ENCODE data around the gene TTYH2.

TTYH2 gene

DNA sequence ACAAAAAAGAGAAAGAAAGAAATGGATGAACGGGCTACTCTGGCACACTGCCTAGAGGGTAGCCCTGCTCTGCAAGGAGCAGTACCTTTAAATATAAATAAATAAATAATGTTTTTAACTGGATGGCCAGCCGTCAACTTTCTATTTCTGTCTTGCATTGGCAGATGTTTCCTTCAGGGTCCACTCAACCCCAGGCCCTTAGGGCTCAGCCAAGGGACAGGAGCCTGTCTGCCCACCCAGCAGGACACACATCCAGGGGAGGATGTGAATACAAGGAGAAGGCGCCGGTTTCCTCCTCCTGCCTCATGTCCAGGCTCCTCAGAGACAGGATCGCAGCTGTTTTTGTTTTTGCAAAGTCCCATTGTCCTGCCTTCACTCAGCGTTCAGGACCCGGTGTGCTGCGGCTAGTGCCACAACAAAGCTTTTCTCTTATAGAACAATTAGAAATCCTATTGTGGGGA, 22.6 kb downstream of the TTYH2 start:
- 94% methylated on average over 4 of the region's 8 CpGs for WGBS
- Histone ChIP-seq H4K91ac (ENCODE audit: low read length) (no peak overlapping the region), H3K4me1 (ENCODE audit: control insufficient read depth, insufficient read depth, low read depth, low read length) (peaks cover 1% of the 10 kb centered on the region), H2AK5ac (ENCODE audit: low read length, severe bottlenecking) (no peak overlapping the region), H3K4ac (ENCODE audit: low read depth in 1 of 2, low read length in 2 of 2) (no peak overlapping the region), H2BK120ac (ENCODE audit: low read depth, low read length) (no peak overlapping the region), H3K23ac (ENCODE audit: low read length in 2 of 2) (no peak overlapping the region), H2BK12ac (ENCODE audit: low read length in 2 of 2) (no peak overlapping the region), H3K18ac (ENCODE audit: low read depth in 1 of 2, low read length in 2 of 2) (no peak overlapping the region), H3K9ac (ENCODE audit: low read length) (no peak overlapping the region), H3K79me1 (replicated peaks; ENCODE audit: low read length, poor library complexity, severe bottlenecking) (no peaks in the 10 kb centered on the region), H3K4me3 (ENCODE audit: insufficient read depth in 1 of 2, low read depth in 1 of 2, low read length in 2 of 2) (no peak overlapping the region), H3K9me3 (ENCODE audit: control insufficient read depth, low read length) (no peaks in the 10 kb centered on the region), H2AFZ (ENCODE audit: low read depth, low read length) (no peak overlapping the region), H3K27ac (ENCODE audit: low read length, poor library complexity, severe bottlenecking) (no peak overlapping the region), H3K36me3 (ENCODE audit: control insufficient read depth in 1 of 2, insufficient read depth in 2 of 2, low read depth in 1 of 2, low read length in 2 of 2) (no peaks in the 10 kb centered on the region), H3K27me3 (ENCODE audit: control insufficient read depth in 1 of 2, insufficient read depth in 1 of 2, low read length in 2 of 2) (peaks cover 13 to 14% of the 10 kb centered on the region in 2 experiments), H4K8ac (ENCODE audit: low read length) (no peak overlapping the region), H3K4me2 (ENCODE audit: low read length, poor library complexity, severe bottlenecking) (no peak overlapping the region), H2BK15ac (ENCODE audit: low read depth, poor library complexity, severe bottlenecking) (no peak overlapping the region), H2BK5ac (ENCODE audit: low read depth, low read length, poor library complexity, severe bottlenecking) (no peak overlapping the region), H3K14ac (ENCODE audit: low read length in 2 of 2) (peak overlapping the region in 1 of 2 experiments; percentile 14)
- no peak for DNase-seq

DNA sequence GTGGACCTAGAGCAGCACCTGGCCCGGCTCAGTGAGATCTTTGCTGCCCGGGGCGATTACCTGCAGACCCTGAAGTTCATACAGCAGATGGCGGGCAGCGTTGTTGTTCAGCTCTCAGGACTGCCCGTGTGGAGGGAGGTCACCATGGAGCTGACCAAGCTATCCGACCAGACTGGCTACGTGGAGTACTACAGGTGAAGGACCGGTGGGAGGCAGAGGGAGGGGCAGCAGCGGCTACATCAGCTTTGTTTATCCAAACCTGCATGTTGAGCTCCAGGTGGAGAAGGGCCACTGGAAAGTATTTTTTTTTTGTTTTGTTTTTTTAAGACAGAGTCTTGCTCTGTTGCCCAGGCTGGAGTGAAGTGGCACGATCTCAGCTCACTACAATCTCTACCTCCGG, 23.9 kb downstream of the TTYH2 start:
- H3K4me2 ChIP-seq (ENCODE audit: low read length, poor library complexity, severe bottlenecking), result no peak overlapping the region
- H3K4ac ChIP-seq (ENCODE audit: low read depth in 1 of 2, low read length in 2 of 2), result no peak overlapping the region
- 88% methylated on average over 11 of the region's 12 CpGs for WGBS
- H2AFZ ChIP-seq (ENCODE audit: low read depth, low read length), result no peak overlapping the region
- H3K23ac ChIP-seq (ENCODE audit: low read length in 2 of 2), result no peak overlapping the region
- no peak overlapping the region for H3K9ac ChIP-seq (ENCODE audit: low read length)
- H3K18ac ChIP-seq (ENCODE audit: low read depth in 1 of 2, low read length in 2 of 2), result no peak overlapping the region
- H3K27me3 ChIP-seq (ENCODE audit: control insufficient read depth in 1 of 2, insufficient read depth in 1 of 2, low read length in 2 of 2), result peaks cover 10 to 25% of the 10 kb centered on the region in 2 experiments
- no peak overlapping the region for H2BK5ac ChIP-seq (ENCODE audit: low read depth, low read length, poor library complexity, severe bottlenecking)
- DNase-seq, result no peak
- no peak overlapping the region for H3K14ac ChIP-seq (ENCODE audit: low read length in 2 of 2)
- no peaks in the 10 kb centered on the region for H3K36me3 ChIP-seq (ENCODE audit: control insufficient read depth in 1 of 2, insufficient read depth in 2 of 2, low read depth in 1 of 2, low read length in 2 of 2)
- no peak overlapping the region for H4K91ac ChIP-seq (ENCODE audit: low read length)
- H3K9me3 ChIP-seq (ENCODE audit: control insufficient read depth, low read length), result no peaks in the 10 kb centered on the region
- no peak overlapping the region for H4K8ac ChIP-seq (ENCODE audit: low read length)
- no peak overlapping the region for H2BK120ac ChIP-seq (ENCODE audit: low read depth, low read length)
- H3K4me1 ChIP-seq (ENCODE audit: control insufficient read depth, insufficient read depth, low read depth, low read length), result peaks cover 1% of the 10 kb centered on the region
- H3K4me3 ChIP-seq (ENCODE audit: insufficient read depth in 1 of 2, low read depth in 1 of 2, low read length in 2 of 2), result no peak overlapping the region
- H2BK12ac ChIP-seq (ENCODE audit: low read length in 2 of 2), result no peak overlapping the region
- H3K27ac ChIP-seq (ENCODE audit: low read length, poor library complexity, severe bottlenecking), result no peak overlapping the region
- no peak overlapping the region for H2BK15ac ChIP-seq (ENCODE audit: low read depth, poor library complexity, severe bottlenecking)
- no peaks in the 10 kb centered on the region for H3K79me1 ChIP-seq (replicated peaks; ENCODE audit: low read length, poor library complexity, severe bottlenecking)
- no peak overlapping the region for H2AK5ac ChIP-seq (ENCODE audit: low read length, severe bottlenecking)

DNA sequence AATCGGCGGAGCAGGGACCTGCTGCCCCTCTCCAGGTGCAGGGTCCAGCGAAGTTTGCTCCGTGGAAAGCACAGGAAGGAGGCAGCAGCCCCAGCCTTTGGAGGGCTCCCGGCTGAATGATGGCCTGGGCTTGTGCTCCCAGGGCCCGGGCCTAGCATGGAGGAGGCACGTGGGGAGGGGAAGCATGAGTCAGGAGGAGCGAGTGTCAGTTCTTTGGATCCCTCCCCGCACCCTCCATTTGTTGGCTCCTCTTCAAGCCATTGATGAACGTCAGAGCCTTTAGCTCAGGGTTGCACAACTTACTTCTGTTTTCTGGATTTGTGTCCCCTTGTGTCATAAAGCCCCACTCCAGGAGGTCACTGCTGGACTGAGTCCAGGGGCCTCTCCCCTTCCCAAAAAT, 25.8 kb downstream of the TTYH2 start:
- peak overlapping the region; percentile 41 for H3K9ac ChIP-seq (ENCODE audit: low read length)
- H3K79me1 ChIP-seq (replicated peaks; ENCODE audit: low read length, poor library complexity, severe bottlenecking), result no peaks in the 10 kb centered on the region
- H3K27ac ChIP-seq (ENCODE audit: low read length, poor library complexity, severe bottlenecking), result no peak overlapping the region
- H2BK120ac ChIP-seq (ENCODE audit: low read depth, low read length), result no peak overlapping the region
- no peak for DNase-seq
- no peaks in the 10 kb centered on the region for H3K36me3 ChIP-seq (ENCODE audit: control insufficient read depth in 1 of 2, insufficient read depth in 2 of 2, low read depth in 1 of 2, low read length in 2 of 2)
- no peak overlapping the region for H2BK12ac ChIP-seq (ENCODE audit: low read length in 2 of 2)
- H4K91ac ChIP-seq (ENCODE audit: low read length), result no peak overlapping the region
- peaks cover 1% of the 10 kb centered on the region for H3K4me1 ChIP-seq (ENCODE audit: control insufficient read depth, insufficient read depth, low read depth, low read length)
- H3K9me3 ChIP-seq (ENCODE audit: control insufficient read depth, low read length), result no peaks in the 10 kb centered on the region
- peaks cover 2 to 29% of the 10 kb centered on the region in 2 experiments for H3K27me3 ChIP-seq (ENCODE audit: control insufficient read depth in 1 of 2, insufficient read depth in 1 of 2, low read length in 2 of 2)
- no peak overlapping the region for H3K4me3 ChIP-seq (ENCODE audit: insufficient read depth in 1 of 2, low read depth in 1 of 2, low read length in 2 of 2)
- H2AK5ac ChIP-seq (ENCODE audit: low read length, severe bottlenecking), result no peak overlapping the region
- no peak overlapping the region for H3K23ac ChIP-seq (ENCODE audit: low read length in 2 of 2)
- no peak overlapping the region for H2BK5ac ChIP-seq (ENCODE audit: low read depth, low read length, poor library complexity, severe bottlenecking)
- WGBS, result 69% methylated on average over 10 of the region's 10 CpGs
- no peak overlapping the region for H2BK15ac ChIP-seq (ENCODE audit: low read depth, poor library complexity, severe bottlenecking)
- no peak overlapping the region for H4K8ac ChIP-seq (ENCODE audit: low read length)
- H3K4ac ChIP-seq (ENCODE audit: low read depth in 1 of 2, low read length in 2 of 2), result no peak overlapping the region
- no peak overlapping the region for H3K18ac ChIP-seq (ENCODE audit: low read depth in 1 of 2, low read length in 2 of 2)
- H2AFZ ChIP-seq (ENCODE audit: low read depth, low read length), result no peak overlapping the region
- H3K4me2 ChIP-seq (ENCODE audit: low read length, poor library complexity, severe bottlenecking), result no peak overlapping the region
- H3K14ac ChIP-seq (ENCODE audit: low read length in 2 of 2), result no peak overlapping the region

DNA sequence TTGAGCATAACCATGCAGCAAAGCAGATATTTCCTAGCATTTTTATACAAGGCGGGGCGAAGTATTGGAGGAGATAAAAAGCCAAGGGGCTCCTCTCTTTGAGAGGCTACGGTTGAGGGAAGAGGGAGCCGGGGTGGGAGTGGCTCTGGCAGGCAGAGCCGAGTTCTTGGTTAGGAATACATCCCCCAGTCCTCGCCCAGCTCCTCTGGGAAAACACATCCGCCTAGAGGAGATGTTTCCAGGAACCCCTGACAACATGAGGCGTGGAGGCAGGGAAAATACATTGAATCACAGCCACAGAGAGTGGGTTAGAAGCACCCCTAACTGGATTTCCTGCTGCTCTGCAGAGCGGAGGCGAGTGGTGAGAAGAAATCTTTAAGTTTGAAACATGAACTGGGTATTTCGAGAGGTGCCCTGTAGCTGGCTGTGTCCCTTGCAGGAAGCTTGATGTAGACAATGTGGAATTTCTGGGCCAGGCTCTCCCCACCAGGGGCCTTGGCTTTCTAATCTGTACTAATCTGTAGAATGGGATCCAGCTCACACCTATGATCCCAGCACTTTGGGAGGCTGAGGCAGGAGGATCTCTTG, 27.3 kb downstream of the TTYH2 start:
- Histone ChIP-seq H3K14ac (ENCODE audit: low read length in 2 of 2) (no peak overlapping the region), H3K4ac (ENCODE audit: low read depth in 1 of 2, low read length in 2 of 2) (no peak overlapping the region), H3K9ac (ENCODE audit: low read length) (peak overlapping the region; percentile 36), H4K91ac (ENCODE audit: low read length) (no peak overlapping the region), H3K23ac (ENCODE audit: low read length in 2 of 2) (no peak overlapping the region), H3K27ac (ENCODE audit: low read length, poor library complexity, severe bottlenecking) (no peak overlapping the region), H3K27me3 (ENCODE audit: control insufficient read depth in 1 of 2, insufficient read depth in 1 of 2, low read length in 2 of 2) (peaks cover 11 to 35% of the 10 kb centered on the region in 2 experiments), H2BK120ac (ENCODE audit: low read depth, low read length) (no peak overlapping the region), H2BK15ac (ENCODE audit: low read depth, poor library complexity, severe bottlenecking) (no peak overlapping the region), H3K4me2 (ENCODE audit: low read length, poor library complexity, severe bottlenecking) (no peak overlapping the region), H3K9me3 (ENCODE audit: control insufficient read depth, low read length) (no peaks in the 10 kb centered on the region), H3K18ac (ENCODE audit: low read depth in 1 of 2, low read length in 2 of 2) (no peak overlapping the region), H3K79me1 (replicated peaks; ENCODE audit: low read length, poor library complexity, severe bottlenecking) (no peaks in the 10 kb centered on the region), H3K4me1 (ENCODE audit: control insufficient read depth, insufficient read depth, low read depth, low read length) (peaks cover 10% of the 10 kb centered on the region), H2BK5ac (ENCODE audit: low read depth, low read length, poor library complexity, severe bottlenecking) (no peak overlapping the region), H2AFZ (ENCODE audit: low read depth, low read length) (no peak overlapping the region), H2AK5ac (ENCODE audit: low read length, severe bottlenecking) (no peak overlapping the region), H4K8ac (ENCODE audit: low read length) (no peak overlapping the region), H3K36me3 (ENCODE audit: control insufficient read depth in 1 of 2, insufficient read depth in 2 of 2, low read depth in 1 of 2, low read length in 2 of 2) (no peaks in the 10 kb centered on the region), H3K4me3 (ENCODE audit: insufficient read depth in 1 of 2, low read depth in 1 of 2, low read length in 2 of 2) (peak overlapping the region in 1 of 2 experiments; percentile 16), H2BK12ac (ENCODE audit: low read length in 2 of 2) (no peak overlapping the region)
- WGBS, result 74% methylated on average over 11 of the region's 11 CpGs
- DNase-seq, result no peak
